A549 treated with CORT108297 at 1 μM for 4 hours (cell line): ENCODE measurements around the gene TRIM71. TPM values are rescaled to one million over a fixed set of nuclear protein-coding genes. Genes with fewer than 3 reads are reported as not detected.

Experiments
- total RNA-seq: library from RNA; stranded (reverse); fragments of 200-300 nt; extraction: Qiagen RNA extraction; gene quantifications from 5 replicates; pipeline ENCODE4 v1.2.3, GENCODE V29; 2022

The TRIM71 gene
- not detected in 5 replicates for total RNA-seq

GRCh38 chr3:32817558-32818228 lies at the start of gene TRIM71:
Gene TRIM71, plus strand, starts transcription at chr3:32817997. Its CDS starts 84 bp downstream, at chr3:32818081.

Other genes with a start within 250 kb of the TRIM71 start
- 35.5 to 45.2 TPM (median 38.4 TPM) in 5 replicates for gene DYNC1LI1, start 247.1 kb upstream of the TRIM71 start, total RNA-seq
- 26.4 to 35.6 TPM (median 31.8 TPM) in 5 replicates for gene CNOT10, start 132.8 kb upstream of the TRIM71 start, total RNA-seq
- 0.03 to 0.06 TPM (median 0.04 TPM) in 5 replicates for gene CCR4, start 133.6 kb downstream of the TRIM71 start, total RNA-seq